Limb (tissue), 2 donors: ENCODE data around the gene SCYGR4.

Experiments
- DNase-seq, 2 donors: peaks; one replicate each; pipeline ENCODE4 v3.0.0-alpha.2; 2016; ENCODE audit errors: extremely low spot score in 2 of 2

SCYGR4 gene

DNA sequence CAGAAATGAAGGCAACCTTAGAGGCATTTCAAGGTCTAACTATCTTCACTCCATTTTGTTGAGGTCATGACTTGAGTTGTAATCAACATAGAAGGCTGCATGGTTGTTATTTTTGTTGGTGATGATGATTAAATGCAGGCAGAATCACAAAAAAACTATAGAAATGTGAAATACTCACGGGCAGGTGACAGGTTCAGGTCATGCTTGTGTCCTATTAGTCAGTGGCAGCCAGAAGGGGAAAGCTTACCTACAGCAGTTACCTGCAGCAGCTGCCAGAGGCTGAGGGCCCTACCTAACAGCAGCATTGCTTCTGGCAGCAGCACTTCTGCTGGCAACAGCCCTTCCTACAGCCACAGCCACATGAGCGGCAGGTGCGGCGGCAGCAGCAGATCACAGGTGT lies 3.1 kb upstream of the SCYGR4 start:
- no peak for DNase-seq

DNA sequence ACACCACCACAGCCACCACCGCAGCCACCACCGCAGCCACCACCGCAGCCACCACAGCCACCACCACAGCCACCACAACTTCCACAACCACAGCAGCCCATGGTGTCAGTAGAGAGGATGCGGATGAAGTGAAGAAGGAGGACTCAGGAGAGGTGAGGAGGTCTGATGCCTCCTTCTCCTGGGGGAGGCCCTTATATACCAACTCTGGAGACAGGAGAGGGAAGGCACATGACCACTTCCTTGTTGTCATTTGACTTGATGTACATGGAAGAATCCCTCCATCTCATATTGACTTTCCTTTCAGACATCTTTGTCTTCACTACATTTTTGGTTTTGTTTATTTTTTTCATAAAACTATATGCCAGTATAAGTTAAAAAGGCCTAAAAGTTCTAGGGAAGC lies 2.6 kb upstream of the SCYGR4 start, which contains the start of gene SCYGR3:
Gene SCYGR3, minus strand, starts transcription at position 101 of the 400 bp plus-strand sequence. Its CDS starts 0 bp downstream, at position 101.
- DNase-seq = no peak

DNA sequence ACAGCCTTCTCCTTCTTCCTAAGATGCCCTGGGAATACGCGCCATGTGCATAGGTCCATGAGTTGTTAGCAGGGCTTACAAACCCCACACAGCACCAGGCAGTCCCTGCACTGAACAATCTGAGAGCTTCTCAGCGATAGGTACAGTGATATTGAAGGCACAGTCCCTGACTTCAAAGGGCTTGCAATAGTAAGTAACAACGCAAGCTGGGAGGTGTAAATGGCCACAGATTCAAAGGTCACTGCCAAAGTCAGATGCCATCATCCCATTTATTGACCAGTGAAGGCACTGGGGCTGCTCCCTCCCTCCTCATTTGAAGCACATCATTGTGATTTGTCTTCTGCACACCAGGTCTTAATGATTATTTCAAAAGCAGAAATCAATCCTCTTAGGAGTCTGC lies 2.1 kb upstream of the SCYGR4 start:
- no peak for DNase-seq

DNA sequence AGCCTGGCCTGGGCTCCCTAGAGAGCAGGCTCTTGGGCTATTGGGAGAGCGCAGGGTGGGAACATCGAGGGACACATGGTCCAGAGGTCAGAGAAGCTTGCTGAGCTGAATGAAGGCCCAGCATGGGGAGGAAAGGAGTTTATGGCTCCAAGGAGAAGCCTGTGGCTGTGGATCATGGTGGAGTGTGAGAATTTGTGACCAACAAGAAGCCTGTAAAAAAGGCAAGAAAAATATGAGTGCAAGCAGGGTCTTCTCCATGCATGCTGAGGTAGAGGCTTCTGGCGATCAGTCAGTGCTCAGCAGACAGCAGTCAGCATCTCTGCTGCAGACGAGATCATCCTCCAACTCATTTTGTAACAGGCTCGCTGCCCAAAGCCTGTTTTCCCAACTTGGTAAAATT lies 1.4 kb upstream of the SCYGR4 start:
- no peak for DNase-seq

DNA sequence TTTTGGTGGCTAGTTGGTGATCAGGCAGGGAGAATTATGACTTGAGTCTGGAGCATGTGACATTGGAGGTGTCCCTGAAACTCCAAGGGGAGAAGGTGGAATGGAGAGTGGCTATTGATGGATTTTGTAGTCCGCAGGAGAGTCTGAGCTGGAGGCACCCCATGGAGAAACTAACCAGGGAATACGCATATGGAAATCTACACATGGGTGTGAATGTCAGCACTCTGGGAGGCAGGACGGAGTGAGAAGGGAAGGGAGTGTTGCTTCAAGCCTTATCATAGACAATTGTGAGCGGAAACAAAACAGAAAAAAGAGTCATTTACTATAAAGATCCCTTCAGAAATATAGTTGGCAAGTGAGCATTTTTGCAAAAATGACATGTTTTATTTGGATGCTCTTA lies 667 bp upstream of the SCYGR4 start:
- no peak for DNase-seq

DNA sequence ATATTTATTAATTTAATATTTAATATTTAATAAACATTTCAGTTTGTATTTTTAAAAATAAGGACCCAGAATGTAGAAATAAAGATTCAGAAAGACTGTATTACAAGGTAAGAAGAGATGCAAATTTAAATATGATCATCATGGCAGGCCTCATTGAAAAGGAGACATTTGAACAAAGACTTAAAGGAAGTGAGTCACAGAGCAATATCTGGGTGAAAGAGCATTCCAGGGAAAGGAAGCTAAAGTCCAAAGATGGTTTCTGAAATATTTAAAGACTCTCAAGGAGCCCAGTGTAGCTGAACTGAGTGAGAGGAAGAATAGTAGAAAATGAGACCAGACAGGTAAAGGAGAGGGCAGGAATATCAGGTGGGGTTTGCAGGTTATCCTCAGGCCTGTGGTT lies 5.9 kb downstream of the SCYGR4 start:
- no peak for DNase-seq

DNA sequence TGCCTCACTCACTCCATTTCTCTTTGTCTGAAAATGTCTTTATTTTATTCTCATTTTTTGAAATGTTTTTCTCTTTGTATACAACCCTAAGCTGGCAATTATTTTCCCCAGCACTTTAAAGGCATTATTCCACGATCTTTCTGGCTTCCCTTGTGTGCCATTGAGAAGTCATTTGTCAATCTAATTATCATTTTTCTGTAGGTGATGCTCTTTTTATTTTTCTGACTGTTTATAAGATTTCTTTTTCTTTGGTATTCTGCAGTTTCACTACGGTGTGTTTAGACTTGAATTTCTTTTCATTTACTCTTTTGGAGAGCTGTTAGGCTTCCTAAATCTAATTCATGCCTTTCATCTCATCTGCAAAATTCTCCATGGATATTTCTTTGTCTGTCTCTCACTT lies 8.1 kb downstream of the SCYGR4 start:
- no peak for DNase-seq

DNA sequence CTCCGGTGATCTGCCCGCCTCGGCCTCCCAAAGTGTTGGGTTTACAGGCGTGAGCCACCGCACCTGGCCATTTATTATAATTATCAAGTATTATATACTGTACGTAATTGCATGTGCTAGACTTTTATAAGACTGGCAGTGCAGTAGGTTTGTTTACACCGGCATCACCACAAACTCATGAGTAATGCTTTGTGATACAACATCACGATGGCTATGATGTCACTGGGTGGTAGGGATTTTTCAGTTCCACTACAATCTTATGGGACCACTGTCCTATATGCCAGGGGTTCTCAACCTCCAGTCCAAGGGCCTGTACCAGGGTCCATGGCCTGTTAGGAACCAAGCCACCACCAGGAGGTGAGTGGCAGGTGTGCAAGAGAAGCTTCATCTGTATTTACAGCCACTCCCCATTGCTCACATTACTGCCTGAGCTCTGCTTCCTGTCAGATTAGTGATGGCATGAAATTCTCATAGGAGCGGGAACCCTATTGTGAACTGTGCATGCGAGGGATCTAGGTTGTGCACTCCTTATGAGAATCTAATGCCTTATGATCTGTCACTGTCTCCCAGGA lies 9.4 kb downstream of the SCYGR4 start:
- no peak for DNase-seq

DNA sequence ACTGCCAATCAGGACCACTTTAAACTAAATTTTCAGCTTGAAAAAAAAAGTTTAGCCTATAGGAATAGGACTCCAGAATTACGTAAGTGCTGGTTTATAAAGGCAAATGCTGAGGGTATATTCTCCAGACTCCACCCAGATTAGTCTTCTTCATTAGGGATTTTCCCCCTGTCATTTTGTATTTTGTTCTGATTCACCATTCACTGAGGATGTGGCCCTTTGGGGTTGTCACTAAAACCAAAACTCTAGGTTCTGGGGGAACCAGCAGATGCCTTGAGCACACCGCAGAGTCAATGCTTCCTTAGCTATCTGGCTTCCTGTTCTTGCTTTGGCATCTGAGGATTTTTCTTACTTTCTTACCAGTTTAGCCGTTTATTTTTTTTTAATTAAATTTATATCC lies 10.5 kb downstream of the SCYGR4 start:
- no peak for DNase-seq

DNA sequence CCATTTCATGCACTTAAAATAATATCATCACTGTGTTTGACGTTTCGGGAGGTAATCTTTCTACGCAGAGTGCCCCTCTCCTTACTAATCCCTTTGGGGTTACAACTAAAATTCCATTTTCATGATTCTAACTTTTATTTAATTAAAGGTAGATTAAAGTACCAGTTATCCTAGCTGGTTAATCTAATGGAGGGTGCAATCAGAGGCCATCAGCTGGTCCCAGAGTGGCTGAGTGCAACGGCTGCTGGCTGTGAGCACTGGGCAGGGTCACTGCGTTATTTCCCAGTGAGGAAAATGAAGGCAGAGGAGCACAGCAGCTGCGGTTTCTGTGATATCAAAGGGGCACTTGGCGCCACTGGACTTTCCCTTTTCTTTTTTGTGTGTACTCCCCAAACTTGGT lies 12.1 kb downstream of the SCYGR4 start:
- no peak for DNase-seq

DNA sequence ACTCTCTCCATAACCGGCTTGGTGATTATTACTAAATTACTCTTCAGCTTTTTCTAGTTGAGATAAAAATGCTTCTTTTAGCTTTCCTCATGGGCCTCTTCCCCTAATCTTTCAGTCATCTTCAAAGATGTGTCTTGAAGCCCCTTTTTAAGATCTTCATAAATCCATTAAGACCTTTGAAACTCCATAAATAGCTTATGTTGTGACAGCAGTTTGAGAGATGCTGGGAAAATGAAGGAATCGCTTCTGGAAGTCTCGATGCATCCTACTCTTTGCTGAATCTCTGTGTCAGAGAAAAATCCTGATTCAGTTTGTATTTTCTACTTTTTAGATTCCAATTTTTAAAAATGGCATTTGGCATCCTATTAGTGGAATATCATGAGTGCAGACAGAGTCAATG lies 13.0 kb downstream of the SCYGR4 start:
- no peak for DNase-seq

DNA sequence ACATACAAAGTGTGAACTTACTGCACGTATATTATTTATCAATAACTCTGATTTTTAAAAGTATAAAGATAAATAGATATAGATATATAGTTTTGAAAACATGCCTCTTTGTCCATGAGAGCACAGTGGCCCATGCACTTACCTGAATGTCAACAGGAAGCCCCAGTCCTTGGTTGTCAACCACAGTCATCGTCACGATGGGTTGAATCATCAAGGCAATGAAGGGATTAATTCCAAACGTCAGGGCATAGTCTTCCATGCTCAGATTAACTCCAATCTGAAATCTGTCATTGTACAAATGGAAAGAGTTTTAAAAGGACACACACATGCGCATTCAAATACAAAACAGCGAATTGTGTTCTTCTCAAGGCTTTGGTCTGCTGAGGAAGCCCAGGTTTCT lies 15.5 kb downstream of the SCYGR4 start:
- no peak for DNase-seq

DNA sequence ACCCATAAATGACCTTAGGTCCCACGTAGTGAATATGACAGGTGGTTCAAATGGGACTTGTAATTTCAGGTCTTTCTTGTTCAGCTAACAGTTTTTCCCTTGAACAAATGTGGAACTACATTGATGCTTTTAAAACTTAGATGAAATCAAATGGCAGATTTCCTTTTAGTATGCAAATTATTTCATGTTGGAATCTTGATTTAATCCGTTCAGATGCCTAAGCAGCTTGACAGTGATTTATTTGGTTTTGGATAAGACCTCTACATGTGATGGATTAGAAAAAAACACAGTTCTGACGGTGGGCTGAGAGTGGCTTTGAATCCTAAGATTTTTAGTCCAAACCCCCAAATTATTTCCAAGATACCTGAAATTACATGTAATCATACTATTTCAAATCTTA lies 16.9 kb downstream of the SCYGR4 start:
- no peak for DNase-seq

DNA sequence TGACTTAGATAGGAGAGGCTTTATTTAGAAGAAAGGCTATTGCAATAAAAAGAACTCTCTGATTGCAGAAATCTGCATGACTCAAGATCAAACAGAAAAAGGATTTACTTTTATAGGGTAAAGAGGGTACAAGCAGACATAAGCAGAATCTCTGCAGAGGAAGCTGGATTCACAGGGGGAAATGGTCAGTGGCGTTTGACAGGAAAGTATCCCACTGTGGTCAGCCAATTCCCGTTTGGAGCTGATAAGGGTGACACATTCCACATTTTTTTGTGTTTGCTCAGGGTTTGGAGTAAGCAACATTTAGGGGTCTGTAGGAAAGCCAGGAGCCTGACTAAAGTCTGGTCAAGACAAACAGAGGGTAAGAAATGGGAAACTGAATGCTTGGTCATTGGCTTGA lies 25.4 kb downstream of the SCYGR4 start:
- no peak for DNase-seq

DNA sequence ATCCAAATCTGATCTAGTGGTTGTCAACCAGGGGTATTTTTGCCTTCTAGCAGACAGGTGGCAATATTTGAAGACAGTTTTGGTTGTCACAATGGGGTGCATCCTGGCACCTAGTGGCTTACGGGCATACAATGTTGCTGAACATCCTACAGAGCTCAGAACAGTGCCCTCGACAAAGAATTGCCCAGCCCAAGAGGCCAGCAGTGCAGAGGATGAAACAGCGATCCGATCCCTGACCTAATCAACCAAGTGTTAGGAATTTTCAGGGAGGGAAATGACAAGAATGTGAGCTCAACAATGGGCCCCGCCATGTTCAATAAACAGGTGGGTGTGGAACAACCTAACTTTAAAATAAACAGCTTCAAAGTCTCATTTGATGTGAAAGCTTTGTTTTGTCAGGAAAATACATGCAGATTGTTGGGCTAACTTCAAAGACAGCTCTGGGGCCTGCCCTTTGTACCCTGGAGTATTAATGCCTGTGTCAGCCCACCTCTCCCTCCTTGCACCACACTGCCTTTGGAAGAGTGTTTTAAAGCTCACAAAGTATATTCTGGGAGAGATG lies 26.8 kb downstream of the SCYGR4 start:
- DNase-seq = no peak

DNA sequence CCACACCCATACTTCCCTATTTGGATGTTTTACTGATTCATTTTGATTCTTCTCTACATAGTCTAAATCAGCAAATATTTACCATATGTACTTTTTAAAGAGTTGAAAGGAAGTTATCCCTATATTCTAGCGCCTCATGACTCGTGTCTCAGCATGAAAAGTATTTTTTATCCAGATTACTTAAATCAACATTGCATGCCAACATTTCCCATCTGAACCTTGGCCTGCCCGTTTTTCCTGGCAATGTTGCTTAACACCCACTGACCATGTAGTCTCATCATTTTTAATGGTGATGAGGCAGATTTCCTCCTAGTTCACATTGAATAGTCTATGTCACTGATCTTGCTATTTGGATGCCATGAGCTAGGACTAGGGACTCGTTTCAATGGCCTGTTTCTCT lies 36.1 kb downstream of the SCYGR4 start:
- no peak for DNase-seq

DNA sequence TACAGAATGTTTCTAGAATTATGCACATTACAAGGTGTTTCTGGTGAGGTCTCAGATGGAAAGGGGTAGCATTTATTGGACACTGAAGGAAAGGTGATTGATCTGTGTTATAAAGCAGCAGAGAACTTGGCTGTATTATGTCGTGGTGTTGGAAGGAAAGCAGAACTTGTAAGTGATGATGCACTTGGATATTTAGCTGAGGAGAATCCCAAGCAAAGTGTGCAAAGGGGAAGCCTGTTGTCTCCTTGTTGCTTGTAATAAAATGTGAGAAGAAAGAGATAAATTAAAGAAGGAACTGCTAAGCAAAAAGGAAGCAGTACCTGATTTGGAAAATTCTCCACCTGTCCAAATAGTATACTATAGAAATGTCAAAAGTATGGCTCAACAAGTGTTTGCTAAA lies 37.1 kb downstream of the SCYGR4 start:
- DNase-seq = no peak

DNA sequence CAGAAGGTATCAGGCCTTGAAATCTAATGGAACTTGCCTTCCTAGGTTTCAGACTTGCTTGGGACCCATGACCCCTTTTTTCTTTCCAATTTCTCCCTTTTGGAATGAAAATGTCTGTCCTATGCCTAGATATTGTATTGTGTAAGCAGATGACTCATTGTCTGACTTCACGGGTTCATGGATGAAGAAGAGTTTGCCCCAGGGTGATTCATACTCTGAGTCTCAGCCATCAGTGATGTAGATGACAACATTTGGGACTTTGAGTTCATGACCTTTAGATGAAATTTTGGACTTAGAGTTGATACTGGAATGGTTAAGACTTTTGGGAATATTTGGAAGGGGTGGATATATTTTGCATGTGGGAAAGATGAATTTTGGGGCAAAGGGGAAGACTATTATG lies 38.2 kb downstream of the SCYGR4 start:
- no peak for DNase-seq

DNA sequence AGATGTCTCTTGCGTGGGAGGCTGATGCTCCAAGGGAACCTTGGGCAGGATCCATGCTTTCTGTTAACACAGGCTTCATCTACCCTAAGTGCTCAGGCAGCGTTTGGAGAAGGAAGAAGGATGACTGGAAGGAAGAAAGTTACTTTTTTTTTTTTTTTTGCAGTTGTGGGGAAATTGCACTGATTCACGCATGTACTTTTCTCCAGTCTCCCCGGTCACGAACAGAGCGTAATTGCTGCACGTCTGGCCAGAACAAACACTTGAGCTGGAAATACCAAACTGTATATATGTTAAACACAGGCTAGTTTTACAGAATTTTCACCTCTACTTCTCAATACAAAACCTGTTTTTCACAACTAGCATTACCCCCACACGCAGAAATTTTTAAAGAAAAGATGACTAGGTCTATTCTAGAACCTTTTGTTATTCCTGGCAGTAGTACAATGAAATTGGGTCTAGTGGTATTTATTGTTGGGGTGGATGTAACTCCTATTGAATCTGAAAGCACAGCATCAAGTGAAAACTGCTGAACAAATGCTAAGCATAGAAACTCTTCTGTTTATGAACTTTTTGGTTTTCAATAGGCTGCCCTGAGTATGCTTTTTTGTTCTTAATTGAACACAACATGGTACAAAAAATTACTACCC lies 40.0 kb downstream of the SCYGR4 start:
- DNase-seq = no peak

DNA sequence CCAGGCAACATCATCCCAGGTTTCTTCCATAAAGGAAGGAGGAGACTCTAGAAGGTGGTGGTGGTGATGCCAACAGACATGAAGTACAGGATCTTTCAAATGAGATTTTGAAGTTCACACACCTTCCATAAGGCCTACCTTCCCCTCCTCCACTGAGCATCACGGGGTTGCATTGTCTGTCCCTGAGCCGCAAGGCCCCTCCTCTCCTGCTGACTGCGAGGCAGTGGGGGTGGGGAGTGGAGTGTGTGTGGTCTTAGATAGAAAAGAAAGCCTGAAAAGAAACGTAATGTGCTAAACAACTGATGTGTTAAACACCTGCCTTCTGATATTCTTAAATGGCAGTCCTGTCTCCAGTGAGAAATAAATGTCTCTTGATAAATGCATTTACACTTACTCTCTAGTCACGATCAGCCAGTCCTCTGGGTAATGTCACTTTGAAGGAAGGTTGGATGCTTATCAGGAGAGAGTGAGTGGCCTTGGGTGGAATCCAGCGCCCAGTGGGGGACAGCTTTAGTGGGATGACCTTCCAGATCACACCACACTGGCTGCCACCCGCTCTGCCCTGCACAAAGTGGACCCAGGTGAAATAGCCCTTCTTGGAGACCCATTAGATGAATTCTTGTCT lies 43.8 kb downstream of the SCYGR4 start:
- DNase-seq = no peak

DNA sequence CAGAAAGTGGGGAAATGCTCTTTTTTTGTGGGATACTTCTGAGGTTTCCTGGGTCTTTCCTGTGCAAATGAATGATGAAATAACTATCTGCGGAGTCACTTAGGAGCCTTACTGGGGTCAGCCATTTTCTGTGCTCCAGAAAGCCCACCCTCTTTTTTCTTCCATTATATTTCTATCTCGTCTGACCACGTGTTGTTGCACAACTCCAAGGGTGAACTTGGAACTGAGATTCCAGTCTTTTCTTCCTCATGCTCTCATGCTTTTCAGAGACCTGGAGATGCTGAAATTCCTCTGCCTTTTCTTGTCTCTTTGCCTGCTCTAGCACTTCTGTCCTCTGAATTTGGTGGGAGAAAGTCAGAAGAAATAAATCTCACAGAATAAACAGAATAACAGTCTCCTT lies 44.5 kb downstream of the SCYGR4 start:
- no peak for DNase-seq

DNA sequence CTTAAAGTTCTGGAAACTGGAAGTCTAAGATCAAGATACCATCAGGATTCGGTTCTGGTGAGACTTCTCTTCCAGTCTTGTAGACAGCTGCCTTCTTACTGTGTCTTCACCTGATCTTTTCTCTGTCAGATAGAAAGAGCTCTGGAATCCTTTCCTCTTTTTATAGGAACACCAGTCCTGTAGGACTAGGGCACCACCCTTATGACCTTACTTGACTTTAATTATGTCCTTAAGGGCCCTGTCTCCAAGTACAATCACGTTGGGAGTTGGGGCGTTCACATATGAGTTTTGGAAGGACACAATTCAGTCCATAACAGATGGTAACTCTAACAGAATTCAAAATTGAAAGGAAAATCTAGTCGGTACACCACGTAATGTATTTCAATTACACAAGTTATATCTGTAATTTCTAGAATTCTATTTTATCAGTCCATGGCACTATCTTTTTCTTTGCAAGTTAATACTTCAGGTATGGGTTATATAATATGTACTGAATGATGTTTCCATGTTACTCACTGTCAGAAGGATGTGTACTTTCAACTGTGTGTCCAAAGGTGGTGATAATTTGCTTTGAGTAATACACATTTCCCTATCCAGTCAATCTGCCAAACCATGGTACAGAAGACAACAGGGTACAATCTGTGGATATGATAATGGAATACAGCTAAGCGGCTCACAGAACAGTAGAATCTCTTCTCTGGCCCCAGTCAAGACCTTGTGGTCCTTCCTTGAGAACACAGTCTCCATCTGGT lies 48.1 kb downstream of the SCYGR4 start:
- no peak for DNase-seq
